K562 (cell line): ENCODE results near the gene GALNT9. TPM values are rescaled to one million over a fixed set of nuclear protein-coding genes. Genes with fewer than 3 reads are reported as not detected.

Source experiments
- ATAC-seq: fragments of 200-7000 bp; cut with Tn5 transposase; 3 replicates; pipeline ENCODE4 v1.9.1; 2020; ENCODE audit warnings: moderate library complexity
- BruUV-seq: library from RNA; stranded (reverse); fragments of 400-500 nt; replicated peaks from 2 replicates; lab custom pipeline; 2021; lab: Mats Ljungman, UMichigan
- CTCF ChIA-PET: fragments of 300-600 bp; formaldehyde crosslinking; extraction: SDS; loops from one replicate; lab custom pipeline; 2021; ENCODE audit warnings: low intra/inter-chr PET ratio; lab: Yijun Ruan, JAX
- POLR2A ChIA-PET: fragments of 300-600, 350-650 bp; sonication (Branson Sonifier 250); formaldehyde crosslinking; extraction: SDS; loops from one replicate; lab custom pipeline; 2021; ENCODE audit warnings: antibody characterized with exemption, inconsistent platforms; lab: Yijun Ruan, JAX
- DNase-seq, 4 experiments: peaks; one replicate each; pipeline versions ENCODE4 v3.0.0 to v3.0.0-alpha.2; 2011 to 2018; ENCODE audit warnings: low spot score in 3 of 4, mixed read lengths in 3 of 4; ENCODE audit errors: extremely low read depth in 1 of 4
- FAIRE-seq: peaks from 2 replicates; lab custom pipeline; 2011; peaks lifted over from hg19 to GRCh38; lab: Jason Lieb, UNC
- H2AFZ ChIP-seq: 2 replicates; pipeline ENCODE4 v1.6.0; 2011; ENCODE audit warnings: low read depth, low read length, control low read depth, inconsistent platforms
- H3K27ac ChIP-seq: fragments of 200-600 bp; 3 replicates; pipeline ENCODE4 v1.8.0; 2011; ENCODE audit warnings: low read depth, mild to moderate bottlenecking, control low read depth, inconsistent platforms, low read length, moderate library complexity, mixed read lengths; ENCODE audit errors: extremely low read depth
- H3K27me3 ChIP-seq, 2 experiments: fragments of 300-600 bp in 1 of 2; 2 replicates in 1 of 2; 3 replicates in 1 of 2; pipeline versions ENCODE4 v1.6.0 to v1.8.0; 2011; ENCODE audit warnings: inconsistent platforms in 2 of 2, low read length in 2 of 2, mild to moderate bottlenecking in 1 of 2, mixed read lengths in 1 of 2, moderate library complexity in 1 of 2; ENCODE audit not compliant: control insufficient read depth in 2 of 2, insufficient read depth in 2 of 2
- H3K36me3 ChIP-seq: fragments of 300-600 bp; 3 replicates; pipeline ENCODE4 v1.8.0; 2011; ENCODE audit warnings: mild to moderate bottlenecking, low read length, inconsistent platforms; ENCODE audit not compliant: control insufficient read depth, insufficient read depth
- H3K4me1 ChIP-seq, 2 experiments: fragments of 200-600 bp in 1 of 2; replicated peaks in 1 of 2; 2 replicates in 1 of 2; 3 replicates in 1 of 2; pipeline versions ENCODE4 v1.5.1 to v1.8.0; 2011; ENCODE audit warnings: inconsistent platforms in 2 of 2, low read length in 2 of 2, mild to moderate bottlenecking in 1 of 2, mixed read lengths in 1 of 2, moderate library complexity in 1 of 2; ENCODE audit not compliant: control insufficient read depth in 2 of 2, insufficient read depth in 2 of 2
- H3K4me2 ChIP-seq: 2 replicates; pipeline ENCODE4 v1.6.1; 2011; ENCODE audit warnings: low read length, control low read depth, inconsistent platforms, mixed read lengths; ENCODE audit not compliant: insufficient read depth
- H3K4me3 ChIP-seq: fragments of 200-600 bp; sonication (generic), shearing (Covaris generic); 2 replicates; pipeline ENCODE4 v1.5.1; 2016; ENCODE audit warnings: control low read depth, inconsistent platforms
- H3K79me2 ChIP-seq: fragments of 200-600 bp; 3 replicates; pipeline ENCODE4 v1.8.0; 2011; ENCODE audit warnings: low read length, inconsistent platforms; ENCODE audit not compliant: control insufficient read depth, insufficient read depth
- H3K9ac ChIP-seq, 2 experiments: 2 replicates each; pipeline versions ENCODE4 v1.6.0 to v1.6.1; 2011; ENCODE audit warnings: low read depth in 2 of 2, low read length in 2 of 2, control low read depth in 1 of 2, inconsistent platforms in 1 of 2, mild to moderate bottlenecking in 1 of 2, mixed read lengths in 1 of 2; ENCODE audit not compliant: insufficient read depth in 1 of 2
- H3K9me1 ChIP-seq: one replicate; pipeline ENCODE4 v1.6.0; 2011; ENCODE audit warnings: inconsistent platforms, mild to moderate bottlenecking, low read length, moderate library complexity; ENCODE audit not compliant: control insufficient read depth, insufficient read depth
- H3K9me3 ChIP-seq: replicated peaks from 2 replicates; pipeline ENCODE4 v1.5.1; 2011; ENCODE audit warnings: low read depth, low read length, inconsistent platforms; ENCODE audit not compliant: control insufficient read depth, insufficient read depth
- H4K20me1 ChIP-seq: replicated peaks from 2 replicates; pipeline ENCODE4 v1.6.1; 2011; ENCODE audit warnings: low read length, inconsistent platforms, mixed read lengths; ENCODE audit not compliant: control insufficient read depth, insufficient read depth
- CREB3L1 ChIP-seq: fragments of 450-650 bp; IDR thresholded peaks from 2 replicates; pipeline ENCODE4 v1.6.1; 2014; ENCODE audit warnings: low read depth, mild to moderate bottlenecking, moderate library complexity, borderline replicate concordance
- E2F6 ChIP-seq, 2 experiments: IDR thresholded peaks; 2 replicates each; pipeline ENCODE4 v1.6.1; 2011; ENCODE audit warnings: borderline replicate concordance in 1 of 2, control low read depth in 1 of 2, low read depth in 1 of 2, low read length in 1 of 2, mild to moderate bottlenecking in 1 of 2, mixed read lengths in 1 of 2, moderate library complexity in 1 of 2; ENCODE audit not compliant: insufficient read depth in 1 of 2, insufficient read length in 1 of 2, poor library complexity in 1 of 2, severe bottlenecking in 1 of 2; ENCODE audit errors: extremely low read depth in 1 of 2
- NFE2 ChIP-seq: IDR thresholded peaks from 2 replicates; pipeline ENCODE4 v1.6.1; 2014; ENCODE audit warnings: antibody characterized with exemption, low read depth
- ZFX ChIP-seq: sonication (generic); formaldehyde crosslinking; IDR thresholded peaks from 2 replicates; pipeline ENCODE4 v1.8.0; 2022; ENCODE audit warnings: mild to moderate bottlenecking, missing genetic modification reagents, moderate library complexity
- WGBS: fragments of 100-300 bp; shearing (Covaris generic); methylation state at CpG from one replicate; pipeline ENCODE4 v1.1.6; 2016; ENCODE audit warnings: low coverage, mixed read lengths; ENCODE audit not compliant: insufficient coverage; ENCODE audit errors: missing lambda C conversion rate; 5-methylcytosine and 5-hydroxymethylcytosine counted together
- in situ Hi-C: fragments of 300-500 bp; cut with MboI; formaldehyde crosslinking; loops from 4 replicates; pipeline ENCODE4 v1.15.0; 2018; ENCODE audit warnings: inconsistent platforms, mixed read lengths
- intact Hi-C: fragments of 100-400 bp; cut with micrococcal nuclease; formaldehyde crosslinking; loops from 2 replicates; pipeline ENCODE4 v1.14.2; 2022
- polyA plus RNA-seq, 8 experiments: library from polyadenylated mRNA; depleted of rRNA in 4 of 8; stranded (reverse) in 5 of 8; unstranded in 3 of 8; fragments of >200 nt; fragmentation: Nextera tagmentation in 2 of 8; fragmentation: Illumina TruSeq in 1 of 8; extraction: Ambion mirVana in 2 of 8; extraction: Trizol in 1 of 8; gene quantifications; 2 replicates each; pipeline versions ENCODE4 v1.2.1 to v1.2.3, GENCODE V29; 2011 to 2014; ENCODE audit warnings: inconsistent platforms in 1 of 8, missing spikeins in 1 of 8
- total RNA-seq, 7 experiments: library from RNA; depleted of rRNA in 6 of 7; stranded (reverse); fragments of >200 nt in 6 of 7; fragmentation: Illumina TruSeq in 2 of 7; extraction: Trizol in 2 of 7; gene quantifications; 2 replicates each; pipeline versions ENCODE4 v1.2.1 to v1.2.3, GENCODE V29; 2011 to 2021; ENCODE audit warnings: low replicate concordance in 1 of 7

GALNT9 gene
- total and polyA plus RNA-seq, 9 of the 15 experiments (the other 6 are each of a cell fraction or from before 2014, with no cell fraction given) = not detected

- WGBS = 11% methylated on average over 8 of the region's 11 CpGs
- POLR2A ChIA-PET = interaction anchor here (0.7 kb wide), 1 partner anchor 230 kb away, joined by 3 read pairs; no protein-coding TSS in a partner anchor
These were observed 55.4 kb downstream of the GALNT9 start for GRCh38 chr12:132273992-132274334.

GRCh38 chr12:132272711-132273110 lies 56.7 kb downstream of the GALNT9 start:
- in situ Hi-C loops = no loop called here
- H3K9ac ChIP-seq = no peak overlapping the region
- H3K9me1 ChIP-seq = no peaks in the 10 kb centered on the region
- intact Hi-C loops = no loop called here
- POLR2A ChIA-PET = no interaction called here
- no peaks in the 10 kb centered on the region for H3K79me2 ChIP-seq
- 6% methylated on average over 14 of the region's 17 CpGs for WGBS
- no TSS peak for BruUV-seq
- no peaks in the 10 kb centered on the region for H3K9me3 ChIP-seq
- H3K4me2 ChIP-seq = no peak overlapping the region
- CTCF ChIA-PET = no interaction called here
- TF ChIP-seq E2F6 (IDR thresholded peaks at IDR 0.05; ENCODE audit: borderline replicate concordance in 1 of 2, extremely low read depth in 1 of 2, insufficient read depth in 1 of 2, insufficient read length in 1 of 2, low read depth in 1 of 2, low read length in 1 of 2, poor library complexity in 1 of 2, severe bottlenecking in 1 of 2) = peak in 1 of 2 experiments; percentile 23
- no peak for TF ChIP-seq NFE2
- TF ChIP-seq, all 486 proteins: peak for 1
- H4K20me1 ChIP-seq = peaks cover 8% of the 10 kb centered on the region; the same call in 1 of the 2 replicates
- peaks cover 0 to 23% of the 10 kb centered on the region in 2 experiments; a peak in 1 of 5 replicates for H3K4me1 ChIP-seq
- H3K27ac ChIP-seq = no peak overlapping the region
- H3K36me3 ChIP-seq = no peaks in the 10 kb centered on the region
- H3K4me3 ChIP-seq = no peak overlapping the region
- peaks cover 24 to 92% of the 10 kb centered on the region in 2 experiments; a peak in 4 of 5 replicates for H3K27me3 ChIP-seq
- DNase-seq (no peak), FAIRE-seq (no peak), ATAC-seq (no peak)
- no peak overlapping the region for H2AFZ ChIP-seq

More at GRCh38 chr12:132273992-132274334, 55.4 kb downstream of the GALNT9 start:
- DNase-seq (no peak), FAIRE-seq (no peak), ATAC-seq (no peak)
- Histone ChIP-seq H3K9me3 (no peaks in the 10 kb centered on the region), H3K4me2 (no peak overlapping the region), H3K36me3 (no peaks in the 10 kb centered on the region), H3K27ac (no peak overlapping the region), H3K4me1 (peaks cover 0 to 26% of the 10 kb centered on the region in 2 experiments; a peak in 2 of 5 replicates), H3K79me2 (no peaks in the 10 kb centered on the region), H3K27me3 (peaks cover 27 to 92% of the 10 kb centered on the region in 2 experiments; a peak in 4 of 5 replicates), H3K9me1 (no peaks in the 10 kb centered on the region), H3K9ac (no peak overlapping the region; a peak in 1 of 4 replicates), H3K4me3 (no peak overlapping the region), H4K20me1 (peaks cover 8% of the 10 kb centered on the region; the same call in 1 of the 2 replicates), H2AFZ (no peak overlapping the region)
- TF ChIP-seq ZFX = no peak
- TF ChIP-seq CREB3L1 = no peak
- intact Hi-C loops (no loop called here), in situ Hi-C loops (no loop called here)
- BruUV-seq = no TSS peak
- CTCF ChIA-PET = no interaction called here
